Neural crest cell (in vitro differentiated cells): ENCODE measurements around the gene CEP55. TPM values are rescaled to one million over a fixed set of nuclear protein-coding genes. Genes with fewer than 3 reads are reported as not detected.

Experiments
- DNase-seq: peaks from one replicate; pipeline ENCODE4 v3.0.0; 2021; ENCODE audit warnings: low read depth, mixed read lengths, low spot score
- H3K27ac Mint-ChIP-seq: one replicate; pipeline ENCODE4 v1.8.0; 2021; ENCODE audit warnings: mild to moderate bottlenecking, mixed read lengths; ENCODE audit not compliant: unreplicated experiment
- H3K27me3 Mint-ChIP-seq: 2 replicates; pipeline ENCODE4 v1.8.0; 2021; ENCODE audit warnings: low read depth, mild to moderate bottlenecking, mixed read lengths
- H3K36me3 Mint-ChIP-seq: 2 replicates; pipeline ENCODE4 v1.8.0; 2021; ENCODE audit warnings: low read depth, mild to moderate bottlenecking, mixed read lengths
- H3K4me1 Mint-ChIP-seq: 2 replicates; pipeline ENCODE4 v1.8.0; 2021; ENCODE audit warnings: mixed read lengths
- H3K4me3 Mint-ChIP-seq: one replicate; pipeline ENCODE4 v1.8.0; 2021; ENCODE audit warnings: mild to moderate bottlenecking, mixed read lengths
- H3K9me3 Mint-ChIP-seq: 2 replicates; pipeline ENCODE4 v1.8.0; 2021; ENCODE audit warnings: mixed read lengths
- CTCF ChIP-seq: fragments of 200-600 bp; sonication (generic); conservative IDR thresholded peaks from 2 replicates; pipeline ENCODE4 v1.5.0; 2021; ENCODE audit warnings: antibody characterized with exemption, mild to moderate bottlenecking
- total RNA-seq: library from RNA; stranded (reverse); gene quantifications from 2 replicates; pipeline ENCODE4 v1.2.1, GENCODE V29; 2021

Gene CEP55
- total RNA-seq, 1 donor from 2014 or later: 30.7 TPM

- Mint-ChIP-seq H3K27me3 (peaks cover 10% of the 10 kb centered on the region), H3K4me1 (peaks cover 22% of the 10 kb centered on the region), H3K27ac (peak overlapping the region; percentile 5), H3K9me3 (no peaks in the 10 kb centered on the region), H3K4me3 (no peak overlapping the region), H3K36me3 (no peaks in the 10 kb centered on the region)
- no peak for DNase-seq
- TF ChIP-seq CTCF: no peak
Observed at GRCh38 chr10:93476756-93477155, 19.7 kb upstream of the CEP55 start.

GRCh38 chr10:93478873-93479272, 17.5 kb upstream of the CEP55 start:
- H3K27ac Mint-ChIP-seq: no peak overlapping the region

GRCh38 chr10:93481637-93482144, 14.7 kb upstream of the CEP55 start:
- Mint-ChIP-seq H3K4me3 (peak overlapping the region; percentile 87), H3K27me3 (peaks cover 17% of the 10 kb centered on the region), H3K36me3 (no peaks in the 10 kb centered on the region), H3K9me3 (no peaks in the 10 kb centered on the region), H3K4me1 (peaks cover 15% of the 10 kb centered on the region), H3K27ac (no peak overlapping the region)
- no peak for TF ChIP-seq CTCF
- no peak for DNase-seq

More at GRCh38 chr10:93478873-93479272, 17.5 kb upstream of the CEP55 start:
- Mint-ChIP-seq H3K27me3 (peaks cover 17% of the 10 kb centered on the region), H3K9me3 (no peaks in the 10 kb centered on the region), H3K4me1 (peaks cover 21% of the 10 kb centered on the region), H3K36me3 (no peaks in the 10 kb centered on the region), H3K4me3 (no peak overlapping the region)
- TF ChIP-seq CTCF: no peak
- no peak for DNase-seq

GRCh38 chr10:93482145-93482834, 14.1 kb upstream of the CEP55 start, which contains the start of gene MYOF:
Gene MYOF (minus strand): TSS chr10:93482334. CDS start chr10:93482194, 140 bp downstream.
- Mint-ChIP-seq H3K4me1 (peaks cover 15% of the 10 kb centered on the region), H3K27ac (peak within 1 kb of the TSS; percentile 30), H3K4me3 (peak within 1 kb of the TSS; percentile 87), H3K9me3 (no peaks in the 10 kb centered on the region), H3K36me3 (no peaks in the 10 kb centered on the region), H3K27me3 (peaks cover 17% of the 10 kb centered on the region)
- peak; percentile 85 for TF ChIP-seq CTCF
- DNase-seq: no peak

DNA sequence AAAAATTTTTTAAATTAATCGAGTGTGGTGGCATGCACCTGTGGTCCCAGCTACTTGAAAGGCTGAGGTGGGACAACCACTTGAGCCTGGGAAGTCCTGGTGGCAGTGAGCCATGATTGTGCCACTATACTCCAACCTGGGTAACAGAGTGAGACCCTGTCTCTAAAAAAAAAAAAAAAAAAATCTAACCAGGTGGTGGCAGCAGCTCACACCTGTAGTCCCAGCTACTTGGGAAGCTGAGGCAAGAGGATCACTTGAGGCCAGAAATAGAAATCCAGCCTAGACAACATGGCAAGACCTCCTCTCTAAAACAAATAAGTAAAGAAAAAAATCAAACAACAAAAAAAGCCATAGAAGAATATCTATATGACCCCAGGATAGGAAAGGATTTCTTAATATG, 10.7 kb upstream of the CEP55 start:
- DNase-seq: no peak
- H3K9me3 Mint-ChIP-seq: no peaks in the 10 kb centered on the region
- H3K27ac Mint-ChIP-seq: no peak overlapping the region
- peaks cover 15% of the 10 kb centered on the region for H3K4me1 Mint-ChIP-seq
- H3K27me3 Mint-ChIP-seq: peaks cover 17% of the 10 kb centered on the region
- no peak overlapping the region for H3K4me3 Mint-ChIP-seq
- no peak for TF ChIP-seq CTCF
- H3K36me3 Mint-ChIP-seq: no peaks in the 10 kb centered on the region
